PC-3 (cell line): ENCODE data around the gene RHBDD3.

ENCODE experiments used
- CTCF ChIP-seq: fragments of 300-600 bp; sonication (generic); conservative IDR thresholded peaks from 2 replicates; pipeline ENCODE4 v1.5.1; 2017; ENCODE audit warnings: antibody characterized with exemption, low read depth, mild to moderate bottlenecking, low read length
- EZH2 ChIP-seq: fragments of 300-600 bp; sonication (generic); IDR thresholded peaks from one replicate; pipeline ENCODE4 v1.6.1; 2017; ENCODE audit warnings: antibody characterized with exemption, mild to moderate bottlenecking, low read length; ENCODE audit not compliant: unreplicated experiment

DNA sequence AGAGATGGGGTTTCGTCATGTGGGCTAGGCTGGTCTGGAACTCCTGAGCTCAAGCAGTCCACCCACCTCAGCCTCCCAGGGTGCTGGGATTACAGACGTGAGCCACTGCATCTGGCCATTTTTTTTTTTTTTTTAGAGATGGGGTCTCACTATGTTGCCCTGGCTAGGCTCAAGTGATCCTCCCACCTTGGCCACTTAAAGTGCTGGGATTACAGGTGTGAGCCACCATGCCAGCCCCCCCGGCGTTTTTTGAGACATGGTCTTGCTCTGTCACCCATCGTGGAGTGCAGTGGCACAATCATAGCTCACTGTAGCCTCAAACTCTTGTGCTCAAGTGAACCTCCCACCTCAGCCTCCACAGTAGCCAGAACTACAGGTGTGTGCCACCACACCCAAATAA is 16.5 kb downstream of the RHBDD3 start:
- TF ChIP-seq CTCF (no peak), EZH2 (no peak)
